HAP-1 (cell line): Measurements from ENCODE around the gene AVP.
A peak's percentile ranks its signal among the peaks of the same experiment; 100 is the strongest.

Source experiments
- DNase-seq, 2 experiments: peaks; one replicate each; pipeline ENCODE4 v3.0.0-alpha.2; 2016 to 2020; ENCODE audit warnings: low spot score in 2 of 2
- H3K27me3 ChIP-seq: fragments of 250-450 bp; sonication (Bioruptor Pico); 2 replicates; pipeline ENCODE4 v1.5.1; 2020; ENCODE audit warnings: low read depth, mild to moderate bottlenecking, moderate library complexity
- H3K36me3 ChIP-seq: fragments of 250-450 bp; sonication (Bioruptor Pico); replicated peaks from 2 replicates; pipeline ENCODE4 v1.5.1; 2020; ENCODE audit warnings: mild to moderate bottlenecking
- H3K4me1 ChIP-seq: fragments of 250-450 bp; sonication (Bioruptor Pico); 2 replicates; pipeline ENCODE4 v1.5.1; 2020; ENCODE audit warnings: mild to moderate bottlenecking
- H3K4me3 ChIP-seq: fragments of 250-450 bp; sonication (Bioruptor Pico); 2 replicates; pipeline ENCODE4 v1.5.1; 2020; ENCODE audit warnings: mild to moderate bottlenecking, moderate library complexity
- H3K9me3 ChIP-seq: fragments of 250-450 bp; sonication (Bioruptor Pico); 2 replicates; pipeline ENCODE4 v1.5.1; 2020; ENCODE audit warnings: mild to moderate bottlenecking, moderate library complexity
- in situ Hi-C: fragments of 300-500 bp; cut with MboI; formaldehyde crosslinking; loops from 3 replicates; pipeline ENCODE4 v1.14.3; 2020; ENCODE audit warnings: low sequenced_read_pairs, inconsistent platforms, mixed read lengths

Gene AVP

GRCh38 chr20:3105256-3106137, 21.0 kb upstream of the AVP start:
- Histone ChIP-seq H3K4me1 (peaks cover 16% of the 10 kb centered on the region), H3K9me3 (no peaks in the 10 kb centered on the region), H3K36me3 (0 out of 2 replicates have a peak, but pooled peaks cover 3% of the 10 kb centered on the region), H3K4me3 (no peak overlapping the region), H3K27me3 (no peaks in the 10 kb centered on the region)
- no peak for DNase-seq
- in situ Hi-C loops: no loop called here

GRCh38 chr20:3103369-3104032, 19.0 kb upstream of the AVP start:
- peak; percentile 58 to 72 for DNase-seq
- Histone ChIP-seq H3K4me3 (no peak overlapping the region), H3K27me3 (no peaks in the 10 kb centered on the region), H3K9me3 (no peaks in the 10 kb centered on the region), H3K4me1 (peaks cover 16% of the 10 kb centered on the region), H3K36me3 (no peaks in the 10 kb centered on the region)
- in situ Hi-C loops: no loop called here

- no peaks in the 10 kb centered on the region for H3K36me3 ChIP-seq
- H3K9me3 ChIP-seq: no peaks in the 10 kb centered on the region
- in situ Hi-C loops: no loop called here
- no peak overlapping the region for H3K4me3 ChIP-seq
- H3K4me1 ChIP-seq: peaks cover 16% of the 10 kb centered on the region
- DNase-seq: peak in 1 of 2 experiments; percentile 36
- no peaks in the 10 kb centered on the region for H3K27me3 ChIP-seq
These were observed 18.2 kb upstream of the AVP start for GRCh38 chr20:3102575-3103368.

GRCh38 chr20:3101737-3102574, 17.4 kb upstream of the AVP start:
- Histone ChIP-seq H3K4me3 (no peak overlapping the region), H3K36me3 (no peaks in the 10 kb centered on the region), H3K4me1 (peaks cover 16% of the 10 kb centered on the region), H3K9me3 (no peaks in the 10 kb centered on the region), H3K27me3 (no peaks in the 10 kb centered on the region)
- no peak for DNase-seq
- in situ Hi-C loops: no loop called here

GRCh38 chr20:3101251-3101650, 16.7 kb upstream of the AVP start:
- Histone ChIP-seq H3K4me3 (no peak overlapping the region), H3K9me3 (no peaks in the 10 kb centered on the region), H3K36me3 (no peaks in the 10 kb centered on the region), H3K27me3 (no peaks in the 10 kb centered on the region), H3K4me1 (peaks cover 16% of the 10 kb centered on the region)
- in situ Hi-C loops: no loop called here
- no peak for DNase-seq

GRCh38 chr20:3100480-3100879, 16.0 kb upstream of the AVP start:
- Histone ChIP-seq H3K27me3 (no peaks in the 10 kb centered on the region), H3K4me3 (no peak overlapping the region), H3K4me1 (peaks cover 16% of the 10 kb centered on the region), H3K36me3 (no peaks in the 10 kb centered on the region), H3K9me3 (no peaks in the 10 kb centered on the region)
- in situ Hi-C loops: no loop called here
- DNase-seq: no peak

GRCh38 chr20:3094848-3095629, 10.5 kb upstream of the AVP start:
- no peaks in the 10 kb centered on the region for H3K36me3 ChIP-seq
- no peaks in the 10 kb centered on the region for H3K4me1 ChIP-seq
- H3K27me3 ChIP-seq: no peaks in the 10 kb centered on the region
- no peaks in the 10 kb centered on the region for H3K9me3 ChIP-seq
- in situ Hi-C loops: no loop called here
- no peak overlapping the region for H3K4me3 ChIP-seq
- DNase-seq: no peak

- no peaks in the 10 kb centered on the region for H3K36me3 ChIP-seq
- H3K4me1 ChIP-seq: no peaks in the 10 kb centered on the region
- H3K4me3 ChIP-seq: no peak overlapping the region
- H3K9me3 ChIP-seq: no peaks in the 10 kb centered on the region
- in situ Hi-C loops: no loop called here
- no peak for DNase-seq
- H3K27me3 ChIP-seq: no peaks in the 10 kb centered on the region
These were observed 9.4 kb upstream of the AVP start for GRCh38 chr20:3093861-3094361.

GRCh38 chr20:3092611-3093379, 8.3 kb upstream of the AVP start:
- Histone ChIP-seq H3K4me1 (no peaks in the 10 kb centered on the region), H3K36me3 (no peaks in the 10 kb centered on the region), H3K9me3 (no peaks in the 10 kb centered on the region), H3K27me3 (no peaks in the 10 kb centered on the region), H3K4me3 (no peak overlapping the region)
- DNase-seq: no peak
- in situ Hi-C loops: no loop called here

- Histone ChIP-seq H3K9me3 (no peaks in the 10 kb centered on the region), H3K4me1 (no peaks in the 10 kb centered on the region), H3K4me3 (no peak overlapping the region), H3K27me3 (no peaks in the 10 kb centered on the region), H3K36me3 (no peaks in the 10 kb centered on the region)
- in situ Hi-C loops: no loop called here
- no peak for DNase-seq
These were observed 6.0 kb upstream of the AVP start for GRCh38 chr20:3090565-3090964.

GRCh38 chr20:3088031-3088430, 3.5 kb upstream of the AVP start:
- H3K36me3 ChIP-seq: no peaks in the 10 kb centered on the region
- no peaks in the 10 kb centered on the region; the same call in 1 of the 2 replicates for H3K27me3 ChIP-seq
- no peaks in the 10 kb centered on the region for H3K9me3 ChIP-seq
- in situ Hi-C loops: no loop called here
- no peak for DNase-seq
- H3K4me3 ChIP-seq: no peak overlapping the region
- no peaks in the 10 kb centered on the region for H3K4me1 ChIP-seq

- Histone ChIP-seq H3K4me3 (no peak overlapping the region), H3K36me3 (no peaks in the 10 kb centered on the region)
- in situ Hi-C loops: no loop called here
These were observed 1.1 kb upstream of the AVP start for GRCh38 chr20:3085571-3086072.

More at GRCh38 chr20:3085571-3086072, 1.1 kb upstream of the AVP start:
- no peaks in the 10 kb centered on the region for H3K9me3 ChIP-seq
- no peak for DNase-seq
- H3K27me3 ChIP-seq: no peaks in the 10 kb centered on the region; the same call in 1 of the 2 replicates
- H3K4me1 ChIP-seq: no peaks in the 10 kb centered on the region
